NK-92 (cell line): ENCODE results near the gene LDLRAD3.

Source experiments
- DNase-seq: peaks from one replicate; lab custom pipeline; 2025; ENCODE audit not compliant: unreplicated experiment; lab: John Stamatoyannopoulos, UW

Gene LDLRAD3

GRCh38 chr11:36015799-36016198 lies 71.9 kb downstream of the LDLRAD3 start:
- no peak for DNase-seq

GRCh38 chr11:36016263-36016662 lies 72.4 kb downstream of the LDLRAD3 start:
- no peak for DNase-seq

DNA sequence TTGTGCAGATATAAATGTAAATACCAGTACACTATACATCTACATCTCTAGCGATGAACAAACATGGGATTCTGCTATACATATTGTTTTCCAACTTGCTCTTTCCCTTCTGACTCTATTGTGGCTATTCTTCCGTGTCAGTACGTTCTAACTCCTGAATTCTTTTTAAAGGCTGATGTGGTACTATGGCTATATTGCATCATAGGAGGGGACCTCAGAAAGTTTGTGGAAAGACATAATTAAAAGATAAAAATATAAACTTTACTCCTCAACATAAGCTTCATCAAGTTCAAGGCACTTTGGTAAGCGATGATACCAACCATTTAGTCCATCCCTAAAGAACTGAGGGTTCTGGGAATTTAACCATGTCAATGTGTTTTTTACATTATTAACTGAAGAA lies 72.8 kb downstream of the LDLRAD3 start:
- DNase-seq, result no peak

DNA sequence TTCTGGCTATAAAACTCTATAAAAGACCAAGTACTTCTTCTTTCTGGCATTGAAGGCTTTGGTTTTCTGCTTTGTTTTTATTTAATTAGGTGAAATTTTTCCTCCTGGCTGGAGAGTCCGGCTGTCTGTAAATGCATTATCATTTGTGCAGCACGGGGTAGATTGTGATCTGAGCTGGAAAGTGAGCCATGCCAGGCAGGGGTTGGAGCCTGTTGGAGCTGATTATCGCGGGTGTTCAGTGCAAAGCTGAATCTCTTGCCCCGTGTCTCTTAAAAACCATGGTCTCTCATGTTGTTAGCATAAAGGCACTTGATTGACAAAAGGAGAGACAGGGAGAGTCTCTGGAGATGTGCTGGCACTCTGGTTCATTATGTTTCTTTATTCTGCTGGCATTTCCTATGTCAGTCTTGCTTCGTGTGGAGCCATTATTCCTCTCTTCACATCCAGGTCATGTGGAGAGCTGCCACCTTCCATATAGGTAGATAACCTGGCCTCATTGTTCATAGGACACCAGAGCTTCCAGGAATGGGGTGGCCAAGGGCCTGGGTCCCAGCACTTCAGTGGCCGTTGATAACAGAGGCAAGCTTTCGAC lies 75.2 kb downstream of the LDLRAD3 start:
- DNase-seq, result no peak

DNA sequence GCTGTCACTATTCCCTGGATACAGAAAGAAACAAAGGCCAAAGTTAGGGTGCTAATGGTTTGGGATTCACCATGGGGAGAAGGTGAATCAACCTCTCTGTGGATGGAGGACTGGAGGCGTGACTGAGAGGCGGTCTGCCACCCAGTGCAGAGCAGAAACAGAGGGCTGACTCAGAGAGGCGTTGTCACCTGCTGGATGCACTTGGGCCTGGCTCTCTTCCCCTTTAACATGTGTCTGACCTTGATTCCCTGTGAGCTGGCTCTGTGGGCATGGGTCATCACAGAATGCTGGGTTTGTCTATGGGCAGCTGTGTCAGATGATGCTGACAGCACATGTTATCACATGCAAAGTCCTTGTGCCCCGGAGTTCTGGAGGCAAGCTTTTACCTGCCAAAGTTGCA lies 75.9 kb downstream of the LDLRAD3 start:
- DNase-seq, result no peak

DNA sequence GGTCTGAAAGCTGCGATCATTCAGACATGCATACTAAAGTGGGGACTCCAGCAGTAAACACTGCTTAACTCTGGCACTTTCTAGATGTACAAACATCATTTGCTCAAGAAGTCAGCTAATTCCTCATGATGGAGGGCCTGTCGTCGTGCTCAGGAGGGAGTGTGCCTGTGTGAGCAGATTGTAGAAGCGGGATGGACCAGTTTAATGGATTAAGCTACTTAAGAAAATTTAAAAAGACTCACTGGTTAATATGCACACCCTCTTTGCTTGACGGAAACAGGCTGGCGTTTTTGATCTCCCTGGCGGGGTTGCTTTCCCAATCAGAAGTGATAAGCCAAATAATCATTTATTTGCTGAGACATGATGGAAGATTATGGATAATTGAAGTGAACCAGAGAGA lies 79.0 kb downstream of the LDLRAD3 start:
- DNase-seq, result no peak

- DNase-seq, result no peak
Observed at GRCh38 chr11:36023922-36024321, 80.1 kb downstream of the LDLRAD3 start.

DNA sequence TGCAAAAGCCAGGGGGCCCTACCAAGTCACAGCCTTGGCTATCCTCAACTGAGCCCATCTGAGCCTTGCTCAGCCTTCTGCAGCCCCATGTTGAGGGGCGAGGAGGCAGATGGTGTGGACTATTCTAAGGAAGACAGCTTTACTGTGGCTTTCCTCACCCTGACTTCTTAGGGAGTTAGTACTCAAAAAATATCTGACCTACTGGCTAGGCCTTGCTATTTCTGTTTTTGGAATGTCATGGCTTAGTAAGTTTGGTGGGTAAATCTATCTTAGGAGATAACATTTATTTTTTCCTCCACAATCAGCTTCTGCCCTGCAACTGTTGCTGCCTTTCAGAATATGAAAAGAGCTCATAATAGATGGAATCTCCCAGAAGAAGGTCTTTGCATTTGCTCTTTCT lies 80.9 kb downstream of the LDLRAD3 start:
- DNase-seq, result no peak

GRCh38 chr11:36026315-36026968 lies 82.6 kb downstream of the LDLRAD3 start:
- no peak for DNase-seq

GRCh38 chr11:36027731-36028130 lies 83.9 kb downstream of the LDLRAD3 start:
- DNase-seq, result no peak

DNA sequence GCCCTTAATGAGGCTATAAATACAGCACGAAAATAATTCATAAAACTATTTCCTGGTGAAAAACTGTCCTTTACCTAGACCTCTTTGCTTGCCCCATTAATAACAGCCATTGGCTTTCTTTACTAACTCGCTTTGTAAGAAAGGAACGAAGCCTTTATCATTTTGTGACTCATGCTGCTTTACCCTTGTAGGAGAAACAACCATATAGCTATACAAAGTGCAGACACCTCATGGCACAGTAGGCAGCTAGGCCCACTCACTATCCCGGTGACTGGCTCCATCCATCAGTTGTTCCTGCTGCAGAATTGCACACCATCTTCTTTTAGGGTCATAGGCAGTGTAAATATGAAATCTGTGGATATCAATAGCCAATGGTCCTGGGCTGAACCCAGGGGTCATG lies 85.8 kb downstream of the LDLRAD3 start:
- no peak for DNase-seq

DNA sequence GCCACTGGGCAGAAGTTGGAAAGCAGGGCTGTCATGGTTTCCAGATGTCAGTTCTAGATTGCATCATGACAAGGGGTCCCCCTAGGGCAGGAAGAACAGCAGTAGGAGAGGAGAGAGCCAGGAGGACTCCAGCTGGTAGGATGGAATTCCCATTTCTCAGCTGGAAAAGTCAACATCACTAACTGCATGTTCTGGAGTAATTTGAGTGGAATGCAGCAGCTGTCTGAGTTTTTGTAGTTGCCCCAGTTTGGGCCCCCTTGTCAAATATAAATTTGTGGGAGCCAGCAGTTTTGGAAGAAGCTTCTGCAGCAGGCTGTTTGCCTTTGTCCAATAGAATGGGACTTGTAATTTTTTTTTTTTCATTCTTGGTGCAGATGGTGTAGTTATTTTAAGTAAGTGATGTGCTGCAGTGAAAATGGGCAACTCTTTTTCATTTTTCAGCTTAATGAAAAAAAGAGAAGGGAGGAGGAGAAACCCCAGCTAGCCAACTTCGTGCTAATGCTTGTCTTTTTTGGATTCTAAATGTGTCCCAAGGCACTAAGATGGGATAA lies 86.9 kb downstream of the LDLRAD3 start:
- no peak for DNase-seq

DNA sequence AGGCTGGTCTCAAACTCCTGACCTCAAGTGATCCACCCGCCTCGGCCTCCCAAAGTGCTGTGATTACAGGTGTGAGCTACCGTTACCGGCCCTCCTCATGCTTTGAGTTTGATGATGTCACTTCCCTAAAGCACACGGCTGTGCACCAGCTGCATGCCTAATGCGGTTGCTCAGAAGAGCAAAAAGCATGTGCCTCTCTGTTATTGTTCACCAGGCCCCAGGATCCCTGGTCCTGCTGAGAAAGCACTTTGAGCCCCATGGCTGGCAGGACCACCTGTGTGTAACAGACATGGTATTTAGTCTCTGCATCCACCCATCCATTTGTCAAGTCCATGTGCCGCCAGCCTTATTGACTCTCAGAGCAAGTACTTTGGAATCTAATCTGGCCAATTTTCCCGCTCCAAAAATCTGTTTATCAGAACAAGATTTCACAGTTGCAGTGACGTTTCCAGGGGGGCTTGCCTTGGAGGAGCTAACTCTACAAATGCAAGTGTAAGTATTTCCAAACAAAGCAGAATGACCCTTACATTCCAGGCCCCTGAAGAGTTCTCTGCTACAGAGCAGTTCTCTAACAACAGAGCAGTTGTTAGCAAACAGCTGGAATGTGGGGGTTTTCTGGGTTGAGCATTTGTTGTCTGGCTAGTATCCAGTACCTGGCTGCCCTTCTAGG lies 89.4 kb downstream of the LDLRAD3 start:
- DNase-seq, result no peak

- no peak for DNase-seq
Observed at GRCh38 chr11:36033936-36034335, 90.1 kb downstream of the LDLRAD3 start.

- DNase-seq, result no peak
Observed at GRCh38 chr11:36034551-36035331, 90.9 kb downstream of the LDLRAD3 start.

DNA sequence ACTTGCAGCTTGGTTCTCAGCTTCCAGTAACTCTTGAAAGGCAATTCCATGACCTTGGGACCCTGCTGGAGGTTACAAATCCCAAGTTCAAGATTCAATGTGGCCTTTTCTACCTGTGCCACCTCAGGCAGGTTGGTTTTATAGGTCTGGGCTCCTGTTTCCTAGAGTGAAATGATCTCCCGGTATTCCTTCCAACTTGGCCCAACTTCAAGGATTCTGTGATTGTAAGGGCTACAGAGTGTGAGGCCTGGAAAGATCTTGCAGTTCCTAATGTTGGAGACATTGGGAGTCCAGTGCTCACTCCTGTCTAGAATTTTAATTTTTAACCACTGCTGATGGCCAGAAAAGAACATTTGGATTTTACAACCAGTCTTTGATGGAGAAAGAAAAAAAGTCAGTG lies 91.6 kb downstream of the LDLRAD3 start:
- no peak for DNase-seq

DNA sequence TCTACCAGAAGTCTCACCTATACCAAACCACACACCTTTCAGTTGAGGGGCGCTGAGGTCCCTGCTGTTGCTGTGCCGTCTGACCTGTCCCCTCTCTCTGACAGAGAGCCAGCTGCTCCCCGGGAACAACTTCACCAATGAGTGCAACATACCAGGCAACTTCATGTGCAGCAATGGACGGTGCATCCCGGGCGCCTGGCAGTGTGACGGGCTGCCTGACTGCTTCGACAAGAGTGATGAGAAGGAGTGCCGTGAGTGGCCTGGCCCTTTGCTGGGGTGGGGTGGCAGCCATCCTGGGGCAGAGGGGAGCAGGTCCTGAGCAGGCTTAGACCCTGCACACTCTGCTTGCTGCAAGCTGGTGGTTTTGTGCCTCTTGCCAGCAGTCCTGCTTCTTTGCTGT lies 92.1 kb downstream of the LDLRAD3 start:
- DNase-seq, result no peak

- no peak for DNase-seq
Observed at GRCh38 chr11:36037031-36037430, 93.2 kb downstream of the LDLRAD3 start.

DNA sequence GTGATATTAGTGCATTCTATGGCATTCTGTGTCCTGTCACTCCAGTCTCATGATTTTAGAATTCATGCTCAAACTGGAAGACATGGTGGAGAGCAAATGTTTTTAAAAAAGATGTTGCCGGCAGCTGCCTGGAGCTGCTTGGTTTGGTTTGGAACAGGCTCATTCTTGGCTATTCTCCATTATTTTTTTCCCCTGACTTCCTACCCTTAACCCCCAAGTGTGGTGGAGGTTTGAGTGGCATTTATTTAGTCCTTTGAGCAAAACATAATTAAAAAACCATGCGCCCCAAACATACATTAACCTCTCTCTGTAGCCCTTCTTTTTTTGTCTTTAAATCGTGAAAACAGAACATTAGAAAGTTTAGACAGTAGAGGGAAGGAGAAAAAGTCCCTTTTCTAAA lies 94.7 kb downstream of the LDLRAD3 start:
- no peak for DNase-seq

GRCh38 chr11:36039471-36039870 lies 95.6 kb downstream of the LDLRAD3 start:
- DNase-seq, result no peak

DNA sequence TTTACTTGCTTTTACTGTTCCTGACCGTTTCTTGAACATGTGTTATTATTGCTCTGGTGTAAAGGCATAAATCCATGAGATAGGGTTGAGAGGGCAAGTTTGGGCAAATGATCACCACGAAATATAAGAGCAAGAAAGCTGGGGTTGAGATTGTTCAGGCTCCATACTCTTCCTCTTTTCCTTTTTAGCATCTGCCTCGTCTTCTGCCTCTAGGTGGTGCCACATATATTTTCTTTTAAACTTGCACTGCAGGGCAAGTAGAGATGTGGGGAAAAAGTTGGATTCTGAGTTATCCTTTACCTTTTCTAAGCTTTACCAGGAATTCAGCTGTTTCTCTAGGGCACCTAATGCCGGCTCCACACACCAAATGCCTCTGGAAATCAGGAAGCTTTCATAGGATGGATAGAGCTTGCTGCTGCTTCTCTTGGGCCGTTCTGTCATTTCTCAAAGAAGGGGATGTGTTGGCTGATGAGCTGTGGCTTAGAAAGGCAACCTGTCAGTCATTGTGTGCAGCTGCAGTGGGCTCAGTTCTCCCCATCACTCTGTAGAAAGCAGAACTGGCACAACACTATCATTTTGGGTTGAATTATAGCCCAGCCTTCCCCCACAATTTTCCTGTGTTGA lies 98.2 kb downstream of the LDLRAD3 start:
- no peak for DNase-seq
